BJ (cell line): ENCODE data around the gene TSHR. TPM values are rescaled to one million over a fixed set of nuclear protein-coding genes. Genes with fewer than 3 reads are reported as not detected.

Experiments used
- CTCF ChIA-PET: fragments of 350-600 bp; formaldehyde crosslinking; extraction: SDS; loops from one replicate; lab custom pipeline; 2021; ENCODE audit warnings: antibody characterized with exemption, inconsistent platforms; lab: Yijun Ruan, JAX
- POLR2A ChIA-PET: fragments of 300-600 bp; sonication (Branson Sonifier 250); formaldehyde crosslinking; extraction: SDS; loops from one replicate; lab custom pipeline; 2021; ENCODE audit warnings: antibody characterized with exemption; lab: Charles Lee
- DNase-seq: peaks from one replicate; pipeline ENCODE4 v3.0.0-alpha.2; 2011; ENCODE audit warnings: low read depth
- H3K27me3 ChIP-seq: 2 replicates; pipeline ENCODE4 v1.6.0; 2011; ENCODE audit warnings: low read length; ENCODE audit not compliant: control insufficient read depth, insufficient read depth
- H3K36me3 ChIP-seq: 2 replicates; pipeline ENCODE4 v1.5.1; 2011; ENCODE audit warnings: low read length; ENCODE audit not compliant: control insufficient read depth, insufficient read depth
- H3K4me3 ChIP-seq: 2 replicates; pipeline ENCODE4 v1.5.1; 2011; ENCODE audit warnings: low read depth, mild to moderate bottlenecking, control low read depth, low read length
- CTCF ChIP-seq: IDR thresholded peaks from 2 replicates; pipeline ENCODE4 v1.5.1; 2011; ENCODE audit warnings: low read depth, mild to moderate bottlenecking, control low read depth, inconsistent platforms, low read length, moderate library complexity; ENCODE audit not compliant: insufficient read depth
- polyA plus RNA-seq: library from polyadenylated mRNA; depleted of rRNA; stranded (reverse); fragments of >200 nt; gene quantifications from 2 replicates; pipeline ENCODE4 v1.2.3, GENCODE V29; 2011

Gene TSHR
- polyA plus RNA-seq, 1 experiment, result not detected

DNA sequence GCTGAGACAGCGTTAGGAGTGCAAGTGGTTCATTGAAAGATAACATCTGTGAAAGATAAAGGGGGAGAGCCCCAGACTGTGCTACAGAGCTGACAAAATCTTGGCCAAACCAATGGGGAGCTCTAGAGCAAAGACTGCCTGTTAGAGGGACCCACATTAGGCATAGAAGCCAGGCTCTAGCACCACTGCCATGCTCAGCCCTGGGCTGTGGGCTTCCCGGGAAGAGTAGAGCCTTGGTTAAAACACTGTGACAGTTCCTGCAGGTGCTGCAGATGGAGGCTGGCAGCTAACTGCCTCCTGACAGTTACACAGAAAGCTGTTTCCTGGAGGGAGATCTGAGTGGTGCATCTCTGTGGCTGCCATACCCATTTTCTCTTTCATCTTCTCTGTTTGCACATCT lies 23.0 kb downstream of the TSHR start:
- CTCF ChIA-PET, result interaction anchor here (2.6 kb wide), 1 partner anchor 8 kb away, joined by 16 read pairs; no protein-coding TSS in a partner anchor
- no peak for DNase-seq
- no peaks in the 10 kb centered on the region for H3K36me3 ChIP-seq
- TF ChIP-seq CTCF, result no peak
- POLR2A ChIA-PET, result no interaction called here
- H3K4me3 ChIP-seq, result no peak overlapping the region
- H3K27me3 ChIP-seq, result peaks cover 3% of the 10 kb centered on the region

DNA sequence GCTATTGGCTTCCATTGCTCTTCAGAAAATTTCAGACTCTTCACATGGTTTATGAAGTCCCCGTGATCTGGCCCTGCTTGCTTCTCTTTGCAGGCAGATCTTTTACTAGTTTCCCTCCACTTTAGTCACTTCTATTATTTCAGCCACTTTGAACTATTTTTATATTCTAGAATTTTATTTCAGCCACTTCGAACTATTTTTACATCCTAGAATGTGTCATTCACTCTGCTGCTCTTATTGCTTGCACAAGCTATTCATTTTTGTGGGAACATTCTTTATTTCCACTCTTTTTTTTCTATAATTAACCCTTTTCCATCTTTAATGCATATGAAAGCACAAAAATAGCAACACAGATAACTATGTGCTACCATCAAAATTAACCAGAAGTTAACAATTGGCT lies 24.5 kb downstream of the TSHR start:
- POLR2A ChIA-PET, result no interaction called here
- no peak for DNase-seq
- Histone ChIP-seq H3K4me3 (no peak overlapping the region), H3K27me3 (peaks cover 3% of the 10 kb centered on the region), H3K36me3 (no peaks in the 10 kb centered on the region)
- TF ChIP-seq CTCF, result no peak
- CTCF ChIA-PET, result interaction anchor here (2.2 kb wide), 1 partner anchor 25 kb away, joined by 6 read pairs; the partner anchor contains the start of gene TSHR

DNA sequence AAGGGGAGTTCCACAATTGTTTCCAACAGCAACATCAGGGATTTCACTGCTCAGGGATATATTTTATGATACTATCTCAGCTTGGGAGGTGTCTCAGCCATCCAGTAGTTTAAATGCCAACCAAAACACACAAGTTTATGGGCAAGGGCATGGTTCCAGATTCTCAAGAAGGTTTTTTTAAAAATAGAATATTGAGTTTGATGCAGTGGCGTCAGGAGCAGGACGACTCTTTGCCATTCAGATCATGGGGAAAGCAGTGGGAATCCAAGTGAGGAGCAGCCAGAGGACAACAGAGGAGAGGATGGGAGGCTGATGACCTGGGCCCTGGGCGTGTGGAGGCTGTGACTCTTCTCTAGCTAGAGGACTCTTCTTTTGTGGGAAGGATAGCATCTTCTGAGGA lies 25.7 kb downstream of the TSHR start:
- no peaks in the 10 kb centered on the region for H3K36me3 ChIP-seq
- POLR2A ChIA-PET, result no interaction called here
- DNase-seq, result no peak
- peaks cover 3% of the 10 kb centered on the region for H3K27me3 ChIP-seq
- CTCF ChIA-PET, result interaction anchor here (1.6 to 2.2 kb wide), 2 partner anchors 8 to 26 kb away, joined by 6 read pairs; partner anchors contain the start of gene TSHR
- no peak for TF ChIP-seq CTCF
- no peak overlapping the region for H3K4me3 ChIP-seq

DNA sequence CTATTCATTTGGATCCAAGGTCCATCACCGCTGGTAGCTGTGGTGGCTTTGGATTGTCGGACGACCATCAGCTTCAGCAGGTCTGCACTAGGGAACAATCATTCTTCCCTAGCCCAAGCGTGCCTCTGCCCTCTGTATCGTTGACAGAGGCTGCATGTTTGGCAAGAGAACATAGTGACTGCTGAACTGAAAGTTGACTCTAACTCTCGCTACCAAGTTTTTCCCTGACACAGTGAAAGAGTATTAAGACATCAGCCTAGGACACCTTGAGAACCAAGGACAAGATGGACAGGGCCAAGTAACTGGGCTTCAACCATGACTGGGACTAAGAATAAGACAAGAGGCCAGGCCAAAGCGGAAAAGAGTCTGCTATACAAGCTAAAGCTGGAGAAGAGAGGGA lies 26.3 kb downstream of the TSHR start:
- Histone ChIP-seq H3K27me3 (peaks cover 3% of the 10 kb centered on the region), H3K36me3 (no peaks in the 10 kb centered on the region), H3K4me3 (no peak overlapping the region)
- TF ChIP-seq CTCF, result no peak
- no peak for DNase-seq
- CTCF ChIA-PET, result interaction anchor here (1.6 to 2.2 kb wide), 2 partner anchors 8 to 26 kb away, joined by 6 read pairs; partner anchors contain the start of gene TSHR
- POLR2A ChIA-PET, result no interaction called here

GRCh38 chr14:80982711-80983110 lies 27.3 kb downstream of the TSHR start:
- no peak for TF ChIP-seq CTCF
- Histone ChIP-seq H3K36me3 (no peaks in the 10 kb centered on the region), H3K4me3 (no peak overlapping the region), H3K27me3 (peaks cover 3% of the 10 kb centered on the region)
- CTCF ChIA-PET, result no interaction called here
- POLR2A ChIA-PET, result no interaction called here
- no peak for DNase-seq
